Stimulated activated CD4-positive, alpha-beta T cell treated with anti-CD3 and anti-CD28 coated beads, TNF-alpha, amount 100 ng/mL, for 24 hours (primary cell): ENCODE data around the gene MMP7.
"Not testable (repeated sequence)": the region's sequence is repeated elsewhere in the genome, so short reads cannot be mapped to it uniquely, and the experiment has no call there.

Source experiments
- DNase-seq, 3 experiments: peaks; one replicate each; pipeline ENCODE4 v3.0.0-alpha.2; 2020; ENCODE audit warnings: low read depth in 3 of 3

The MMP7 gene

GRCh38 chr11:102538932-102539331 lies 8.4 kb upstream of the MMP7 start:
- DNase-seq = no peak

DNA sequence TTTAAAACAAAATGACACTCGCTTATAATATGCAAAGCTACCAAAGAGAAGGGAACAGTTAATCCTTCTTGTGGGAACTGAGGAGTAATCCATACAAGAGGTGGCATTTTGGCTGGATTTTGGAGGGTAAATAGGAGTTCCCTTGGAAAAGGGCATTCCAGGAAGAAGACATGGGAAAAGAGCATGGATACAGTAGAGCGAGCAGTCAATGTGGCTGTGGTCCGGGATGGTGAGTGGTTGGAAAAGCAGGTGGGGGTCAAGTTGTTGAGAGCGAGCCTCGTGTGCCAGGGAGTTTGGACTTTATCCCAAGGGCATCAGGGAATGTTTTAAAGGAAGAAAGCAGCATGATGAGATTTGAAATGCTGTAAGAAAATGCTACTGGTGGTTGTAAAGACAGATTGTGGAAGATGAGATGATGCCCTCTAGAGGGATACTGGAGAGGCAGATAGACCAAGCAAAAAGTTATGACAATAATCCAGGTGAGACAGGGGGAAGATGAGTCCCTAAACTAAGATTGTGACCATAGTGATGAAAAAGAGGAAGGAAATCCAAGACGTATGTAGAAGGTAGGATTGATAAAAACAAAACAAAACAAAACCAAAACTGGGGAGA lies 3.8 kb upstream of the MMP7 start:
- no peak for DNase-seq

GRCh38 chr11:102528618-102529017 lies 1.9 kb downstream of the MMP7 start:
- no peak for DNase-seq

GRCh38 chr11:102527684-102528083 lies 2.9 kb downstream of the MMP7 start:
- no peak for DNase-seq

GRCh38 chr11:102527041-102527440 lies 3.5 kb downstream of the MMP7 start:
- DNase-seq = no peak

- no peak for DNase-seq
Observed at GRCh38 chr11:102523887-102524286, 6.7 kb downstream of the MMP7 start.

DNA sequence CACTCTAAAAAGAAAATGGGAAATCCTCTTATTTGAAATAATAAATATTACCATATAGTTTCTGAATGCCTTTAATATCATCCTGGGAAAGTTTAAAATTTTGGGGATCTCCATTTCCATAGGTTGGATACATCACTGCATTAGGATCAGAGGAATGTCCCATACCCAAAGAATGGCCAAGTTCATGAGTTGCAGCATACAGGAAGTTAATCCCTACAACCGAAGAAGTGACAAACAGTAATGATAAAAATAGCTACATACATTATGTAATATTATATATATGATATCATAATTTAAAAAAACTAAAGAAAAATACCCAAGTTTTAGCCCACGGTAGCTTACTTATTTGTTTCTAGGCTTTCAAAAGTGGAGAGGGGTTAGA lies 7.4 kb downstream of the MMP7 start:
- no peak for DNase-seq

DNA sequence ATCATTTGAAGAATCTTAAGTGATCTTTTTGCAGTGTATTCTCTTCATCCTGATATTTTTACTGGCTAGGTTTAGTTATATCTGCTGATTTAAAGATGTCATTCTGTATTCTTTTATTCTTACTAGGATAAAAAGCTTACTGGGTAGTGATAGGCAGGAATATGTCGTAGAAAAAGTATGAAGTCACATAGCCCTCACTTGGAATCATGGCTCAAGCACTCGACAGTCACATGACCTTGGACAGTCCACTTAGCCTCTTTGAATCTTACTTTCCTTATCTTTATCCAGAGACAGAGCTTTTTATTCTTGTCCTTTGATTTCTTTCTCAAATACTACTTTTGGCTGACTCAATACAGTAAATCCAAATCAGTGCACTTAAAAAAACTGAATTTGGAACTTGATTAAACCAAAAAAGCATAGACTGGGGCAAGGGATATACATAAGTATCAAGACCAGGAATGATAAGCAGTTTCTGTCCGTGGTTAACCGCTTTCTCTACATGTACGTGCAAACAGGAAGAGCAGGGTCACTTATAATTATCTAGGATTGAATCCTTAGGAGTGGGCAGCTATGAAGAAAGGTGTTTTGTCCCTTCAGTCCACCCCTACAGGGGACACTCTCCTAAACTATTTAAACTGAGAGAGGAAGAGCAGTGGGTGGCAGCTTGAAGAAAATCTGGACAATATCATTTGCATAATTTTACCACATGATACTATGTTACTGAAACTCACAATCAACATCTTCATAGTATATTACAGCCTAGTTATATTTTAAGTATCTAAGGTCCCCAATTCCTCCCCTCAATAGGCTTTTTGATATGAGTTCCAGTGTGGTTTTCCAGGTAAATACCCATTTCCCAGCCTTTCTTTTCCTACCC lies 8.0 kb downstream of the MMP7 start:
- no peak for DNase-seq

GRCh38 chr11:102521121-102521520 lies 9.4 kb downstream of the MMP7 start:
- no peak for DNase-seq

DNA sequence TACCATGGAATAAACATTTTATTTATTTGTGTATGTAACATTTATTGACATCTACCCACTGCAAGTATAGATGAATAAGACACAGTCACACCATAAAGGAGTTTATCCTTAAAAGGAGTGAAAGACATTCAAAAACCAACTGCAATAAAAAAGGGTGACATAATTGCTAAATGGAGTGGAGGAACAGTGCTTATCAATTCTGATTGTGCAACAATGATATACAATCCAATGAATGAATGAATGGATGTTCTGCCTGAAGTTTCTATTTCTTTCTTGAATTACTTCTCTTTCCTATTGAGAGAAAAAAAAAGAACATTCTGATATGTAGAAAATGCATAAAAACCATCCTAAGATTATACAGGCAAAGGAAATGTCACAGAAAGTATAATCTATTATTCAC lies 10.0 kb downstream of the MMP7 start:
- DNase-seq = no peak

- no peak for DNase-seq
Observed at GRCh38 chr11:102518296-102519094, 12.1 kb downstream of the MMP7 start.

- no peak for DNase-seq
Observed at GRCh38 chr11:102517670-102518069, 12.9 kb downstream of the MMP7 start.

DNA sequence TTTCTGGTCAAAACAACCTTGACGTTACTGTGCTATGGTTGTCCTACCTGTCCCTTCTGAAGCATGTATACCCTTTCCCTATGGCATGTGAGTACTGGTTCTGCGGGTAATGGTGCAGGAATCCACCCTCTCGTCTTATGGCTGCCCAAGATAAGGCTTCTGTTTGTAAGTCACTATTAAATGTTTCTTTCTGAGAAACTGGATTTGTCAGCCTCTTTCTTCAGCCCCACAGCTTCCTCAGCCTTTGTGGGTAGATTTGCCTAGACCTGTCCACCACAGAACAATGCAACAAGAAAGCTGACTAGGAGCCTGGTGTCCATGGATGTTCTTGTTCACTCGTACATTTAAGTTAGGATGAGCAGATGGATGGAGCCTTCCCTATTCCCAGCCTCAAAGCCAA lies 14.4 kb downstream of the MMP7 start:
- DNase-seq = no peak

GRCh38 chr11:102513869-102514268 lies 16.7 kb downstream of the MMP7 start:
- DNase-seq = no peak

GRCh38 chr11:102510439-102511135 lies 20.0 kb downstream of the MMP7 start:
- DNase-seq = no peak

DNA sequence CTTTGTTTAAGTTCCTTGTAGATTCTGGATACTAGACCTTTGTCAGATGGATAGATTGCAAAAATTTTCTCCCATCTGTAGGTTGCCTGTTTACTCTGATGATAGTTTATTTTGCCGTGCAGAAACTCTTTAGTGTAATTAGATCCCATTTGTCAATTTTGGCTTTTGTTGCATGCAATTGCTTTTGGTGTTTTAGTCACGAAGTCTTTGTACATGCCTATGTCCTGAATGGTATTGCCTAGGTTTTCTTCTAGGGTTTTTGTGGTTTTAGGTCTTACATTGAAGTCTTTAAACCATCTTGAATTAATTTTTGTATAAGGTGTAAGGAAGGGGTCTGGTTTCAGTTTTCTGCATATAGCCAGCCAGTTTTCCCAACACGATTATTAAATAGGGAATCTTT lies 27.7 kb downstream of the MMP7 start:
- not testable (repeated sequence) for DNase-seq

DNA sequence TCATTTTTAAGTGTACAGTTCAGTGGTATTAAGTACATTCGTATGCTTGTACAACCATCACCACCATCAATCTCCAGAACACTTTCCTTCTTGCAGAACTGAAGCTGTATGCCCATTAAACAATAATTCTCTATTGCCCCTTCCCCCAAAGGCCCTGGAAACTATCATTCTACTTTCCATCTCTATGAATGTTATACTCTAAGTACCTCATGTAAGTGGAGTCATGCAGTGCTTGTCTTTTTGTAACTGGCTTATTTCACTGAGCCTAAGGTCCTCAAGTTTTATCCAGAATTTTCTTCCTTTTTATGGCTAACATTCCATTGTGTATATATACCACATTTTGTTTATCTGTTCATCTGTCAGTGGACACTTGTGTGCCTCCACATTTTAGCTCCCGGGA lies 29.7 kb downstream of the MMP7 start:
- no peak for DNase-seq

DNA sequence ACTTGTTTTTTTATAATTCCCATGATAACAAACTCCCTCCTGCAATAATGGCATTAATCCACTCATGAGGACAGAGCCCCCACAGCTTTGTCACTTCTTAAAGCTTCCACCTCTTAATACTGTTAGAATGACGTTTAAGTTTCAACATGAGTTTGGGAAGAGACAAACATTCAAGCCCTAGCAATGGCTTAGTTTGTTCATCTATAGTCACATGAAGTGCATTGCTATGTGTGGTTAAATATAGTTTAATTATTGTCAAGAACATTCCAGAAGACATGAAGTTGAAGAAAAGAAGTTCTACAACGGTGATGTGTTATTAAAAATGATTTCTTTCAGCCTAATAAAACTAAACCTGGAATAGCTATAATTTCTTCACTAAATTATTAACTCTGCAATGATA lies 30.6 kb downstream of the MMP7 start:
- DNase-seq = no peak

DNA sequence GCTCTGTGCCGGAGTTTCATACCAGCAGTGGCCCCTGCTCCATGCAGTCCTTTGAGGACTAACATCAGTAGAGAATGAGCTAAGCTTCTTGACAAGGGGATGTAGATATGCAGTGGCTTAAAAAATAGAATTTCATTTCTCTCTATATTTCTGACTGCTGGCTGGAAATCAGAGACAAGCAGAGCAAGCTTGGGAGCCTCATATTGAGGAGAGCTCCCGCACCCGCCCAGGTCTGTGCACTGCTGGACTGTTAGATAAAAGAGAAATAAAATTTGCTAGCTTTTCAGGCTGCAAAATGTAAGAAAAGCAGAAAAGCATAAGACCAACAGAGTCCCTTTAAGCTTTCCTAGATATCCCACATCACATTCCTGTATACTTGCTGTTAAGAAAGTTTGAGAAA lies 31.4 kb downstream of the MMP7 start:
- DNase-seq = no peak

DNA sequence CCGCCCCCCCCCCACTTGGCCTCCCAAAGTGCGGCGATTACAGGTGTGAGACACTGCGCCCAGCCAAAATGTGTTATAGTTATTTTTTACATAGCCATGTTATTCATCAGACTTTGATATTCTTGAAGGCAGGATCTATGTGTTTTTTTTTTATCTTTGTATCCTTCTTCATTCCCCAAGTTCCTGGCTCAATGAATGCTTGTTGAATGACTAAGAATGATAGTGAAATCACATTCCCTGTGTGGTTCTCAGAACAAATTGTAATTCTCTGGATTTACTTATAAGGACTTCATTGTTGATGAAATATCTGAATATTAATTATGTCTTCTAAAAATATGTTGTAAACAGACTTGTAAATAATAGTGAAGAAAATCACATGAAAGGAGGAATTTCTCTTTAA lies 33.5 kb downstream of the MMP7 start:
- DNase-seq = no peak

GRCh38 chr11:102495161-102496042 lies 35.1 kb downstream of the MMP7 start:
- peak in 1 of 3 experiments; percentile 28 for DNase-seq
